ENCODE measurements around the gene PSENEN. TPM values are rescaled to one million over a fixed set of nuclear protein-coding genes. Genes with fewer than 3 reads are reported as not detected.

PSENEN gene
- total and polyA plus RNA-seq, 2 donors (not counting 1 experiment from before 2014, with no cell fraction given) = 16.0 to 31.4 TPM

DNA sequence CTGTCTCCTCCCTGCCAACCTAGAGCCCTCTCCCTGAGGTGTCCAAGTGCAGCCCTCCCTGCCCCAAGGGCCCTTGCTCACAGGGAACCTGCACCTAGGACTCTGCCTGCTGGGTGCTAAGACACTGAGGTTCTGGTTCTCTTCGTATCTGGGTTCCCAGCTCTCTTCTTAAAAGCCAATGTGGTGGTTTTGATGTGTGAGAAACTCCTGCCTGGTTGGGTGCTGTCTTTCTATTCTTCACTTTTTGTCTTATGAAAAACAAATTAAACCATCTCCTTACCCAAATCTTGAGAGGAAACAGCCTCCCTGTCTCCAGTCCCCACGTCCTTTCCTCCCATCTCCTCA lies 32.0 kb upstream of the PSENEN start:
- H3K4me1 ChIP-seq (ENCODE audit: control insufficient read depth, extremely low read depth, insufficient read depth, low read length) = peaks cover 3% of the 10 kb centered on the region
- H2AFZ ChIP-seq (ENCODE audit: low read length) = no peak overlapping the region
- no peaks in the 10 kb centered on the region for H4K20me1 ChIP-seq (ENCODE audit: control insufficient read depth, extremely low read depth, insufficient read depth, low read length)
- peaks cover 3% of the 10 kb centered on the region for H3K79me2 ChIP-seq (ENCODE audit: control insufficient read depth, insufficient read depth, low read length)
- no peaks in the 10 kb centered on the region for H3K36me3 ChIP-seq (ENCODE audit: control insufficient read depth, insufficient read depth, low read length)
- no peak overlapping the region for H3K4me2 ChIP-seq (ENCODE audit: extremely low read depth, insufficient read depth, low read length)
- peaks cover 2% of the 10 kb centered on the region for H3K27me3 ChIP-seq (ENCODE audit: control insufficient read depth, insufficient read depth, low read length)
- no peaks in the 10 kb centered on the region for H3K9me3 ChIP-seq (ENCODE audit: control insufficient read depth, insufficient read depth, low read depth, low read length)
- H3K27ac ChIP-seq (ENCODE audit: insufficient read depth, low read length) = no peak overlapping the region
- DNase-seq (ENCODE audit: low read depth in 2 of 2) = no peak
- no peak for TF ChIP-seq EZH2 (IDR thresholded peaks at IDR 0.05; ENCODE audit: low read length, missing control alignments)
- TF ChIP-seq, protein P1, sequence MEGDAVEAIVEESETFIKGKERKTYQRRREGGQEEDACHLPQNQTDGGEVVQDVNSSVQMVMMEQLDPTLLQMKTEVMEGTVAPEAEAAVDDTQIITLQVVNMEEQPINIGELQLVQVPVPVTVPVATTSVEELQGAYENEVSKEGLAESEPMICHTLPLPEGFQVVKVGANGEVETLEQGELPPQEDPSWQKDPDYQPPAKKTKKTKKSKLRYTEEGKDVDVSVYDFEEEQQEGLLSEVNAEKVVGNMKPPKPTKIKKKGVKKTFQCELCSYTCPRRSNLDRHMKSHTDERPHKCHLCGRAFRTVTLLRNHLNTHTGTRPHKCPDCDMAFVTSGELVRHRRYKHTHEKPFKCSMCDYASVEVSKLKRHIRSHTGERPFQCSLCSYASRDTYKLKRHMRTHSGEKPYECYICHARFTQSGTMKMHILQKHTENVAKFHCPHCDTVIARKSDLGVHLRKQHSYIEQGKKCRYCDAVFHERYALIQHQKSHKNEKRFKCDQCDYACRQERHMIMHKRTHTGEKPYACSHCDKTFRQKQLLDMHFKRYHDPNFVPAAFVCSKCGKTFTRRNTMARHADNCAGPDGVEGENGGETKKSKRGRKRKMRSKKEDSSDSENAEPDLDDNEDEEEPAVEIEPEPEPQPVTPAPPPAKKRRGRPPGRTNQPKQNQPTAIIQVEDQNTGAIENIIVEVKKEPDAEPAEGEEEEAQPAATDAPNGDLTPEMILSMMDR (conservative IDR thresholded peaks at IDR 0.05 in 1 of 2, IDR thresholded peaks at IDR 0.05 in 1 of 2; ENCODE audit: low read depth in 1 of 2, low read length in 2 of 2) = no peak
- H3K4me3 ChIP-seq (replicated peaks in 1 of 4; ENCODE audit: control extremely low read depth in 1 of 4, insufficient read depth in 1 of 4, low read depth in 3 of 4, low read length in 4 of 4) = no peak overlapping the region
- no peak overlapping the region for H3K9ac ChIP-seq (ENCODE audit: insufficient read depth, low read length)

DNA sequence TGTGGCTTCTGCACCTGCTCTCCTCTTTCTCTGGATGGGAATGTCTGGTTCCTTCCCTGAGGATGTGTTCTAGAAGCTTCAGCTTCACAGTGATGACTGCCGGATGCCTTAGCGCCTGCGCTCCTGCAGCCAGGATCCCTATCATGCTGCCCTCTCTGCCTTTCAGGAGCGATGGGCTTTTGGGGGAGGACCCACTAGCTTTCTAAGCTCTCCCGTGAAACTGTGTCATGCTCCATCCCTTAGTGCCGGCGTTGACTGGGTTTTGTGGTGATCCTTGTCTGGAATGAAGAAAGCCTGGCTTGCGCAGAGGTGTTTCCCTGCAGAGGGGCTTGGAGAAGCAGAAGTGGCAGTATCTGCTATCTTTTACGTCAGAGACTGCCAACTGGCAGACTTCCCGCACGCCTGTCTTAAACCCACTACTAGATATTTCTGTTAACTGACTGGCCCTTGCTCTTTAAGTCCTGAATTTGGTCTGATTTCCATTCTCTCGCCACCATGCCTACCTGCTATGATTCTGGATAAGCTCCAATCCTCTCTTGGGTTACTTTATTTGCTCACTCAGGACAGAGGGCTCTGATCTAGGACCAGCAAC lies 31.5 kb upstream of the PSENEN start:
- H2AFZ ChIP-seq (ENCODE audit: low read length) = no peak overlapping the region
- H3K4me1 ChIP-seq (ENCODE audit: control insufficient read depth, extremely low read depth, insufficient read depth, low read length) = peaks cover 4% of the 10 kb centered on the region

DNA sequence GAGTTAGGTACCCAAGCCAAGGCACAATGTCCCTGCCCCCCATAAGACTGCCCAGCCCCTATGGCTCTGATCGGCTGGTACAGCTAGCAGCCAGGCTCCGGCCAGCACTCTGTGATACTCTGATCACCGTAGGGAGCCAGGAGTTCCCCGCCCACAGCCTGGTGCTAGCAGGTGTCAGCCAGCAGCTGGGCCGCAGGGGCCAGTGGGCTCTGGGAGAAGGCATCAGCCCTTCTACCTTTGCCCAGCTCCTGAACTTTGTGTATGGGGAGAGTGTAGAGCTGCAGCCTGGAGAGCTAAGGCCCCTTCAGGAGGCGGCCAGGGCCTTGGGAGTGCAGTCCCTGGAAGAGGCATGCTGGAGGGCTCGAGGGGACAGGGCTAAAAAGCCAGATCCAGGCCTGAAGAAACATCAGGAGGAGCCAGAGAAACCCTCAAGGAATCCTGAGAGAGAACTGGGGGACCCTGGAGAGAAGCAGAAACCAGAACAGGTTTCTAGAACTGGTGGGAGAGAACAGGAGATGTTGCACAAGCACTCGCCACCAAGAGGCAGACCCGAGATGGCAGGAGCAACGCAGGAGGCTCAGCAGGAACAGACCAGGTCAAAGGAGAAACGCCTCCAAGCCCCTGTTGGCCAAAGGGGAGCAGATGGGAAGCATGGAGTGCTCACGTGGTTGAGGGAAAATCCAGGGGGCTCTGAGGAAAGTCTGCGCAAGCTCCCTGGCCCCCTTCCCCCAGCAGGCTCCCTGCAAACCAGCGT lies 30.7 kb upstream of the PSENEN start:
- no peak overlapping the region for H3K27ac ChIP-seq (ENCODE audit: insufficient read depth, low read length)
- H3K4me1 ChIP-seq (ENCODE audit: control insufficient read depth, extremely low read depth, insufficient read depth, low read length) = peaks cover 9% of the 10 kb centered on the region
- H3K4me3 ChIP-seq (replicated peaks in 1 of 4; ENCODE audit: control extremely low read depth in 1 of 4, insufficient read depth in 1 of 4, low read depth in 3 of 4, low read length in 4 of 4) = no peak overlapping the region
- no peaks in the 10 kb centered on the region for H4K20me1 ChIP-seq (ENCODE audit: control insufficient read depth, extremely low read depth, insufficient read depth, low read length)
- DNase-seq (ENCODE audit: low read depth in 2 of 2) = no peak
- no peaks in the 10 kb centered on the region for H3K9me3 ChIP-seq (ENCODE audit: control insufficient read depth, insufficient read depth, low read depth, low read length)
- H2AFZ ChIP-seq (ENCODE audit: low read length) = no peak overlapping the region
- no peak overlapping the region for H3K4me2 ChIP-seq (ENCODE audit: extremely low read depth, insufficient read depth, low read length)
- H3K79me2 ChIP-seq (ENCODE audit: control insufficient read depth, insufficient read depth, low read length) = peaks cover 16% of the 10 kb centered on the region
- peaks cover 2% of the 10 kb centered on the region for H3K27me3 ChIP-seq (ENCODE audit: control insufficient read depth, insufficient read depth, low read length)
- no peak overlapping the region for H3K9ac ChIP-seq (ENCODE audit: insufficient read depth, low read length)
- peaks cover 3% of the 10 kb centered on the region for H3K36me3 ChIP-seq (ENCODE audit: control insufficient read depth, insufficient read depth, low read length)
- no peak for TF ChIP-seq EZH2 (IDR thresholded peaks at IDR 0.05; ENCODE audit: low read length, missing control alignments)
- TF ChIP-seq, protein P1 (conservative IDR thresholded peaks at IDR 0.05 in 1 of 2, IDR thresholded peaks at IDR 0.05 in 1 of 2; ENCODE audit: low read depth in 1 of 2, low read length in 2 of 2) = no peak

More for the DNA sequence above, 31.5 kb upstream of the PSENEN start:
- no peaks in the 10 kb centered on the region for H3K36me3 ChIP-seq (ENCODE audit: control insufficient read depth, insufficient read depth, low read length)
- H3K27ac ChIP-seq (ENCODE audit: insufficient read depth, low read length) = no peak overlapping the region
- no peaks in the 10 kb centered on the region for H3K9me3 ChIP-seq (ENCODE audit: control insufficient read depth, insufficient read depth, low read depth, low read length)
- H3K79me2 ChIP-seq (ENCODE audit: control insufficient read depth, insufficient read depth, low read length) = peaks cover 9% of the 10 kb centered on the region
- H3K9ac ChIP-seq (ENCODE audit: insufficient read depth, low read length) = no peak overlapping the region
- no peak overlapping the region for H3K4me2 ChIP-seq (ENCODE audit: extremely low read depth, insufficient read depth, low read length)
- DNase-seq (ENCODE audit: low read depth in 2 of 2) = no peak
- no peaks in the 10 kb centered on the region for H4K20me1 ChIP-seq (ENCODE audit: control insufficient read depth, extremely low read depth, insufficient read depth, low read length)
- H3K4me3 ChIP-seq (replicated peaks in 1 of 4; ENCODE audit: control extremely low read depth in 1 of 4, insufficient read depth in 1 of 4, low read depth in 3 of 4, low read length in 4 of 4) = no peak overlapping the region
- peaks cover 2% of the 10 kb centered on the region for H3K27me3 ChIP-seq (ENCODE audit: control insufficient read depth, insufficient read depth, low read length)
- TF ChIP-seq, protein P1 (conservative IDR thresholded peaks at IDR 0.05 in 1 of 2, IDR thresholded peaks at IDR 0.05 in 1 of 2; ENCODE audit: low read depth in 1 of 2, low read length in 2 of 2) = no peak
- TF ChIP-seq EZH2 (IDR thresholded peaks at IDR 0.05; ENCODE audit: low read length, missing control alignments) = no peak

Data from fibroblast of lung (primary cell).